ENCODE measurements around the gene LMAN1L.

Gene LMAN1L

GRCh38 chr15:74809242-74809641, 3.4 kb upstream of the LMAN1L start:
- DNase-seq (ENCODE audit: low read depth), result no peak
- H3K4me3 ChIP-seq (ENCODE audit: low read depth, low read length), result no peak overlapping the region

GRCh38 chr15:74809956-74810355, 2.7 kb upstream of the LMAN1L start:
- no peak for DNase-seq (ENCODE audit: low read depth)

GRCh38 chr15:74815121-74815934, 2.7 kb downstream of the LMAN1L start:
- no peak for DNase-seq (ENCODE audit: low read depth)
- no peak overlapping the region for H3K4me3 ChIP-seq (ENCODE audit: low read depth, low read length)

More at GRCh38 chr15:74809956-74810355, 2.7 kb upstream of the LMAN1L start:
- no peak overlapping the region for H3K4me3 ChIP-seq (ENCODE audit: low read depth, low read length)

- no peak overlapping the region for H3K4me3 ChIP-seq (ENCODE audit: low read depth, low read length)
- DNase-seq (ENCODE audit: low read depth), result no peak
Measured at GRCh38 chr15:74815961-74816360, 3.3 kb downstream of the LMAN1L start.

GRCh38 chr15:74816624-74817369, 4.2 kb downstream of the LMAN1L start:
- DNase-seq (ENCODE audit: low read depth), result no peak
- H3K4me3 ChIP-seq (ENCODE audit: low read depth, low read length), result no peak overlapping the region

- DNase-seq (ENCODE audit: low read depth), result no peak
Measured at GRCh38 chr15:74817370-74817737, 4.7 kb downstream of the LMAN1L start.

GRCh38 chr15:74820056-74820455, 7.4 kb downstream of the LMAN1L start:
- DNase-seq (ENCODE audit: low read depth), result no peak
- no peak overlapping the region for H3K4me3 ChIP-seq (ENCODE audit: low read depth, low read length)

More at GRCh38 chr15:74817370-74817737, 4.7 kb downstream of the LMAN1L start:
- H3K4me3 ChIP-seq (ENCODE audit: low read depth, low read length), result no peak overlapping the region

- H3K4me3 ChIP-seq (ENCODE audit: low read depth, low read length), result no peak overlapping the region
- DNase-seq (ENCODE audit: low read depth), result no peak
Measured at GRCh38 chr15:74821091-74821789, 8.6 kb downstream of the LMAN1L start.

GRCh38 chr15:74821790-74822158, 9.1 kb downstream of the LMAN1L start:
- DNase-seq (ENCODE audit: low read depth), result no peak
- H3K4me3 ChIP-seq (ENCODE audit: low read depth, low read length), result no peak overlapping the region

GRCh38 chr15:74822233-74822632, 9.6 kb downstream of the LMAN1L start:
- DNase-seq (ENCODE audit: low read depth), result no peak
- H3K4me3 ChIP-seq (ENCODE audit: low read depth, low read length), result no peak overlapping the region

- no peak overlapping the region for H3K4me3 ChIP-seq (ENCODE audit: low read depth, low read length)
Measured at GRCh38 chr15:74823324-74823723, 10.7 kb downstream of the LMAN1L start.

GRCh38 chr15:74824976-74825375, 12.3 kb downstream of the LMAN1L start:
- no peak overlapping the region for H3K4me3 ChIP-seq (ENCODE audit: low read depth, low read length)
- no peak for DNase-seq (ENCODE audit: low read depth)

More at GRCh38 chr15:74823324-74823723, 10.7 kb downstream of the LMAN1L start:
- no peak for DNase-seq (ENCODE audit: low read depth)

GRCh38 chr15:74825866-74826265, 13.2 kb downstream of the LMAN1L start:
- H3K4me3 ChIP-seq (ENCODE audit: low read depth, low read length), result no peak overlapping the region
- DNase-seq (ENCODE audit: low read depth), result no peak

- no peak for DNase-seq (ENCODE audit: low read depth)
- no peak within 1 kb of the TSS for H3K4me3 ChIP-seq (ENCODE audit: low read depth, low read length)
Measured at GRCh38 chr15:74826364-74826819, 13.8 kb downstream of the LMAN1L start, which contains the start of gene CPLX3. Gene CPLX3, plus strand, starts transcription at chr15:74826627. Its CDS starts 77 bp downstream, at chr15:74826704.

- H3K4me3 ChIP-seq (ENCODE audit: low read depth, low read length), result no peak overlapping the region
- DNase-seq (ENCODE audit: low read depth), result no peak
Measured at GRCh38 chr15:74826921-74827320, 14.3 kb downstream of the LMAN1L start.

GRCh38 chr15:74827614-74828013, 15.0 kb downstream of the LMAN1L start:
- no peak overlapping the region for H3K4me3 ChIP-seq (ENCODE audit: low read depth, low read length)
- DNase-seq (ENCODE audit: low read depth), result no peak

GRCh38 chr15:74828835-74829234, 16.2 kb downstream of the LMAN1L start:
- no peak for DNase-seq (ENCODE audit: low read depth)
- no peak overlapping the region for H3K4me3 ChIP-seq (ENCODE audit: low read depth, low read length)

- no peak for DNase-seq (ENCODE audit: low read depth)
- H3K4me3 ChIP-seq (ENCODE audit: low read depth, low read length), result no peak overlapping the region
Measured at GRCh38 chr15:74829486-74829885, 16.9 kb downstream of the LMAN1L start.

GRCh38 chr15:74829991-74830390, 17.4 kb downstream of the LMAN1L start:
- DNase-seq (ENCODE audit: low read depth), result no peak
- no peak overlapping the region for H3K4me3 ChIP-seq (ENCODE audit: low read depth, low read length)

GRCh38 chr15:74830868-74831267, 18.2 kb downstream of the LMAN1L start:
- DNase-seq (ENCODE audit: low read depth), result no peak
- H3K4me3 ChIP-seq (ENCODE audit: low read depth, low read length), result no peak overlapping the region
